GM18873 (cell line): ENCODE results near the gene IL17RA.

ENCODE experiments used
- ATAC-seq: cut with Tn5 transposase; IDR thresholded peaks from one replicate; pipeline ENCODE4 v1.9.1; 2021; ENCODE audit warnings: mild to moderate bottlenecking, moderate library complexity, moderate number of reproducible peaks; ENCODE audit not compliant: unreplicated experiment, low FRiP score

IL17RA gene

DNA sequence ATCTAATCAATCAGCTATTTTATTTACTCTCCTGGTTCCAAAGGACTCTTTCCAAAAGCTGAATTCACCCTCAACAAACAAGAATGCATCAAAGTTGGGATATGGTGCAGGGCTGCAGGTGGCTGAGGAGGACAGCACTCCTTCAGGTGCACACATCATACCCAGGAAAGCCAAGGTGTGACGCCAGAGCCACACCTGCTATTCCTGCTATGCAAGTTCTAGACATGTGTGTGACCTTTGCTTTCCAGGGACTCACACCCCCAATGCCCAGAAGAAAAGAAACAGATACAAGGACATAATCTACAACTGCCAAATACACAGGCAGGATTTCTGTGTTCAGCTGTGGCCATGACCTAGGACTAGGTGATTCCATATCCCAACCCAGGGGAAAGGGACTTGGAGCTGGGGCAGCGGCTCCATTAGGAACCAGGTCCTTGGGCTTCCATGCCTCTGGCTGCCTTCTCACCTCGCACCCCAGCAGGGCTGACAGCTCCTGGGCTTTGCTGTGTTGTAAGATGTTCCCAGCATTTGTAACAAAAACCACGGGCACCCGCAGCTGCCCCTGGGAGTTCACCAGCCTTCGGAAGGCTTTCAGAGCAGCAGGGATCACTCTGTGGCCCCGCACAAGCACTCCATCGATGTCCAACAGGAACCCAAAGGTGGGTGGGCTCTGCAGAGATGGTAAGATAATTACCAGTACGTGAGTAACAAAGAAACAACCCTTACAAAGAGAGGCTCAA is 64.4 kb downstream of the IL17RA start:
- ATAC-seq: no peak

DNA sequence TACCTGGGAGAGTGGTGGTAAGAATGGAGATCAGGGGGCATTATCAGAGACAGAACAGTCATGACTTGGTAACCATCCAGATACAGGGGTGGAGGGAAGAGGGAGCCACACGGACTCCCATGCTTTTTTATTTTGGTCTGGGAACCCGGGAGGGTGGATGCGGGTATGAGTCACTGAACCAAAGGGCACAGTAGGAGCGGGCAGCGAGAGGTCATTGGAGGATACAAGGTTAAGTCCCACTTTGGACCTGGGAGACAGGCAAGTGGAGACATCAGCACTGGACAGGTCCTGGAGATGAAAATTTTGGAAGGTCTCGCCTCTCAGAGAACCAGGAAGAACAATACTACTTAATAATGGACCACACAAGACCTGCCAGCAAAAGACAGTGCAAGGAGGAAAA is 67.5 kb downstream of the IL17RA start:
- no peak for ATAC-seq

DNA sequence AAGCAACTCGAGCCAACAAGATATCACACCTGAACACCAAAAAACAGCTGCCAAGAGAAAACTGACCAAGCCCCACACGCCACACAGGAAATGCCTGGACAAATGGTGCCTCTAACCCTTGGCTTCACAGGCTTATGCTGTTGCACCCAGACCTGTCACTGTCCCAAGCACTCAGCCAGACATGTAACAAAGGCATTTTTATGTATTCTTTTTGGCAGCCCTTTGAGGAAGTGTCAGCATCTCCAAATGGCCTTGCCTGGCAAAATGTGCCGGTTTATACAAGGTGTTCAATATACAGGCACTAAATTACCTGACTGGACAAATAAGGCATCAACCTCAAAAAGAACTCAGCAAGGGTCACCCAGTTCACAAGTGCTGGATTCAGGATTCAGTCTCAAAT is 68.2 kb downstream of the IL17RA start:
- no peak for ATAC-seq

DNA sequence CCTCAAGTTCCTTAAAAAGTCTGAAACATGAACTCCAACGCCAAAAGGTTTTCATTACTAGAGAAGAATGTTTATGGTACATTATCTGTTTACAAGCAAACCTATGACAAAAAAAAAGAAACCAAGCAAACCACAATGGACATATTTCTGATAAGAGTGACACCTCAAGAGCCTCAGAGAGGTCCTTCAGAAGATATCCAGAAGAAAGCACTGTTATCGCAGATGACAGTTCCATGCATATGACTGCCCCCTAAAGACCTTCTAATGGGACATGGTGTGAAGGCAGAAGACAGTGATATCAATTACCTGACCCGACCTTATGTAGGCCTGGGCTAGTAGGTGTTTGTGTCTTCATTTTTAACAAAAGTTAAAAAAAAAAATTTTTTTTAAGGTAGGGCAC is 71.1 kb downstream of the IL17RA start:
- no peak for ATAC-seq

DNA sequence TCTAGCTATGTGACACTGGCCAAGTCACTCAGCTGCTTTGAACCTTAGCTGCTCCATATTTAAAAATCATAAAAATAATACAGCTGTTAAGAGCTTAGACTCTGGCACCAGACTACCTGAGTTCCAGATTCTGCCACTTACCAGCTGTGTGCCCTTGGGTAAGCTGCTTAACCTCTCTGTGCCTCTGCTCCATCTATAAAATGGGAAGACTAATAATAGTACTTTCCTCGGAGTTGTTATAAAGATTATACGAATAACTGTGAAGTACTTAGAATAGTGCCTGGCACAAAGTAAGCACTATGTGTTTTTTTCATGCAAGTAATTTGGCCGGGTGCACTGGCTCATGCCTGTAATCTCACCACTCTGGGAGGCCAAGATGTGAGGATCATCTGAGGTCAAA is 72.9 kb downstream of the IL17RA start:
- no peak for ATAC-seq

DNA sequence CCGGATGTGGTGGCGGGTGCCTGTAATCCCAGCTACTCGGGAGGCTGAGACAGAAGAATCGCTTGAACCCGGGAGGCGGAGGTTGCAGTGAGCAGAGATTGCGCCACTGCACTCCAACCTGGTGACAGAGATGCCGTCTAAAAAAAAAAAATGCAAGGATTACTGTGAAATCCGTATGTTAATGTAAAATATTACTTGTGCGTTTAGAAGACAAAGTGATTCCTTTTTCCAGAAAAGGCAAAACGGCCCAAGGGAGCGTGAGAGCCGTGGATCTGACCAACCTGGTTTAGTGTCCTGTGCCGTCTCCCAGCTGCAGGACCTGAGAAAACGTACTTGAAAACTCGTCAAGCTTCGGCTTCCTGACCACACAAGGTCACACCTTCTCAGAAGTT is 73.4 kb downstream of the IL17RA start:
- ATAC-seq: no peak

DNA sequence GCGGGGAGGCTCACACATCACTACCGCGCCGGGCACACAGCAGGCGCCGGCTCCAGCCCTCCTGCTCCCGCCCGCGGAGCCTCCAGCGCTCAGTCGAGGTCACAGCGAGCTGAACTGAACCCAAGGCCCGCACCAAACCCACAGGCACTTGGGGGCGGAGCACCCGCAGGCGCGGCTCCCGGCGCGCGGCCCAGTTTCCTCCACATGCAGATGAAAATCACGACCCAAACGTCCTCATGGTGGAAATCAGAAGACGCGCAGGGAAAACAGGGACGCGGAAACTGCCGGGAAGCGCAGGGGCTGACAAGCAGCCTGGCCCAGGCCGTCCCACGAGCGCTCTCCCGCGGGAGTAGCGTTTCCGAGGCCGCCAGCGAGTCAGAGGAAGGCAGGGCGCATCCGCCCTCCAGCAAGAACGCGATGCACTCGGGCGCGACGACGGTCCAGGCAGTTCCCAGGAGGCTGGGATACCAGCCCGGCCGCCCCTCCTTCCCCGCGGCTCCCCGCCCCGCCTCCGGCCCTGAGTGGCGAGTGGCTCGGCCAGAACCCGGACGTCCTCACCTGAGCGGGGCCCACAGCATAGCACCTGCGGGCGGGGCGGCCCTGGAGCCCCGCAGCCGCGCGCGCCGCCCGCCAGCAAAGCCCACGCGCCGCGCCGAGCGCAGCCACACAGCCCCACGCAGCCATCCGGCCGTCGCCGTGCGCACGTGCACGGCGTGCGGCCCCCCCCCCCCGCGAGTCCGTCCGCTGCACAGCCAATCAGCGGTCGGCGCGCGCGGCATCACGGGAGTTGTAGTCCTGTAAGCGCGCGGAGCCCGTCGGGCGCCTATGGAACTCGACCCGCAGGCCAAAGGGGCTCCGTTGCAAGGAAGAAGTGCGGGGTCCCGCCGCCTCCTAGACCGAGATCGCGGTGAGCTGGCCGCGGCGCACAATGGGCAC is 74.0 kb downstream of the IL17RA start, which contains the start of gene HDHD5:
Gene HDHD5 (minus strand): TSS at position 710 of the 936 bp plus-strand sequence. CDS start 26 bp downstream, at position 684.
- ATAC-seq: no peak

DNA sequence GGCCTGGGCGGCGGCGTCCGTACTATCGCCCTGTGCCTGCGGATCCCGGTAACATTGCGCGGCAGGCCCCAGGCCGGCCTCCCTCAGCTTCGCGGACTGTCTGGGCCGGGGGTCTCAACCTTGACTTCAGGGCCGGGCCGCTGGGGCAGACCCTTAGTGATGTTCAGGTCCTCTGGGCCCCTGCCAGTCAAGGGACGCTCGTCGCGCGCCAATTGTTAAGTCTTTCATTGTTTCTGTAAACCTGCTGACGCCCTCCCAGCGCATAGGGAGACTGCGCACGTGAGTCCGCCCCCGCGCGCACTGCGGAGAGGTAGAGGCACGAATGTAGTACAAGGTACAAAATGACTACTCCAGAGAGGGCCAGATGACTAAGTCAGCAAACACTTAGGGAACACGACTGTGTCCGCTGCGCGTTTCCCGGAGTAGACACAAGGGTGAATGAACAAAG is 74.7 kb downstream of the IL17RA start:
- ATAC-seq: no peak

DNA sequence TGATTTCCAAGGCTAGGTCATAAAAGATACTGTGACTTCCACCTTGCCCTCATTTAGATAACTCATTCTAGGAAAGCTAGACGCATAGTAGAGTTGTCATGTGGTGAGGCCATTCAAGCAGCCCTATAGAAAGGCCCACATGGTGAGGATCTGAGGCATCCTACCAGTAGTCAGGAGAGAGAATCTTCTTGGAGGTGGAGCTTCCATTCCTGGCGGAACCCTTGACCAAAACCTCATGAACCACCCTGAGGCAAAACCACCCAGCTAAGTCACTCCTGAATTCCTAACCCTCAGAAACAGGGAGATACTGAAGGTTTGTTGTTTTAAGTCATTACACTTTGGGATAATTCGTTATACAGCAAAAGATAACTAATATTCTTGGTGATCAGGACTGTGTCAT is 77.2 kb downstream of the IL17RA start:
- no peak for ATAC-seq

DNA sequence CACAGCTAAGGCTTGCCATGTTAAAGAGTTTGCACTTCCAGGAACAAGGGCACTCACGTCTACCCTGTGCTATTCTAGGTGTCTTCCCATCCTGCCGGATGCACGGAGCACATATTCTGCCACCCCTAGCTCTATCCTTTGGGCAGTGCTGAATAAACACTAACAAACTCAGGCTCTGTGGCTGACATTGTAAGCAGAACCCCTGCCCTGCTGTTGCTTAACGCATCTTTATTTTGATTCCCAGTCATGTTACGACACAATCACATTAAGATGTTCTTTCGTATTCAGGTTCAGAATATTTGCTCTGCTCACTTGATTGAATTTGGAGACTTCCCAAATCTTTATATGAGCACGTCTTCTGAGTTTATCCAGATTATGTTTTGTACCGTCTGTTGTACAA is 77.9 kb downstream of the IL17RA start:
- ATAC-seq: no peak

DNA sequence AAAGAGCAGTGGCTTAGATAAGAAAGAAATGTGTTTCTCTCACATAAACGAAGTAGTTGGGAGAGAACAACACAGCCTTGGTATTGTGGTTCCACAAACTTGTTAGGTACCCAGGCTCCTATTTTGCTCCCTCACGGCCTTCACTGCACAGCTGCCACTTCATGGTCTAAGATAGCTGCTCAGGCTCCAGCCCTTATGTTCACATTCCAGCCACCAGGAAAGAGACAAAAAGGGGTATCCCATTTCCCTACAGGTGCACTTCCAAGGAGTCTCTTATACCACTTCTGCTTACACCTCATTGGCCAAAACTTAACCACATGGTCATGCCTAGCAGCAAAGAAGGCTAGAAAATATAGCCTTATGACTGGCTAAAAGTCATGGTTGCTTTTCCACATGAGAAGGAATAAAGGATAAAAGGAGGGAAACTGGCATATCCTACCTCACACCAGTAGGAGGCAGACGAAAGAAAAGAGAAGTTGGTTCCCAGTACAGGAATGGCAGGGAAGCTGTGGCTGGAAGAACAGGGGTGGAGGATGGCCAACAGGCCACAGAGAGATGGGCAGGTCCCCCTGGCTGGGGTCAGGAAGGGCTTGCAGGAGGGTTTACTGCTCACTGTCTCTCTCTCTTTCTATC is 79.7 kb downstream of the IL17RA start:
- no peak for ATAC-seq
